ENCODE results near the gene MTOR. TPM values are rescaled to one million over a fixed set of nuclear protein-coding genes. Genes with fewer than 3 reads are reported as not detected.
"Not testable (repeated sequence)": the region's sequence is repeated elsewhere in the genome, so short reads cannot be mapped to it uniquely, and the experiment has no call there.

Gene MTOR
- total RNA-seq, 1 donor from 2014 or later = 53.0 TPM

DNA sequence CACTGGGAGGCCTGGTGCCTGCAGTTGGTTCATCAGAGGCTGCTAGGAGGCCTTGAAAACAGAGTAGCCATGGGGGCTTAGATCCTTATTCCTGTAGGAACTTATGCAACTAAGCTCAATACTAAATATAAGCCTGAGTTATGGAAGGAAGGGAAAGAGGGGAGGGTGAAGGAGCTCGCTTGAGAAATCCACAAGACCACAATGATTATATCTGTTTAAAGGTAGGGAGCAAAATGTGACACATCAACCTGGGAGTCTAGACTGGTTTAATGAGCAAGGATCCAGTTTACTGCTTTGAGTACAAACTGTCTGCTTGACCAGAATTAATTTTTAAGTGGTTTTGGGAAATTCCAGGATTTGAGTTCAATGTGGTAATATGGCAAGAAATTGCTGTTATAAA, 93.6 kb downstream of the MTOR start:
- Mint-ChIP-seq H3K4me3 (no peak overlapping the region), H3K4me1 (ENCODE audit: unreplicated experiment) (peaks cover 4% of the 10 kb centered on the region), H3K36me3 (peaks cover 8% of the 10 kb centered on the region), H3K9me3 (no peaks in the 10 kb centered on the region), H3K27ac (no peak overlapping the region), H3K27me3 (no peaks in the 10 kb centered on the region)
- DNase-seq (ENCODE audit: extremely low spot score, unreplicated experiment) = no peak
- TF ChIP-seq CTCF (conservative IDR thresholded peaks at IDR 0.05) = no peak

GRCh38 chr1:11166744-11167143, 95.6 kb downstream of the MTOR start:
- not testable (repeated sequence) for H3K27ac Mint-ChIP-seq; H3K4me3 Mint-ChIP-seq; DNase-seq (ENCODE audit: extremely low spot score, unreplicated experiment); H3K9me3 Mint-ChIP-seq; H3K4me1 Mint-ChIP-seq (ENCODE audit: unreplicated experiment); H3K27me3 Mint-ChIP-seq
- peaks cover 18% of the 10 kb centered on the region for H3K36me3 Mint-ChIP-seq

DNA sequence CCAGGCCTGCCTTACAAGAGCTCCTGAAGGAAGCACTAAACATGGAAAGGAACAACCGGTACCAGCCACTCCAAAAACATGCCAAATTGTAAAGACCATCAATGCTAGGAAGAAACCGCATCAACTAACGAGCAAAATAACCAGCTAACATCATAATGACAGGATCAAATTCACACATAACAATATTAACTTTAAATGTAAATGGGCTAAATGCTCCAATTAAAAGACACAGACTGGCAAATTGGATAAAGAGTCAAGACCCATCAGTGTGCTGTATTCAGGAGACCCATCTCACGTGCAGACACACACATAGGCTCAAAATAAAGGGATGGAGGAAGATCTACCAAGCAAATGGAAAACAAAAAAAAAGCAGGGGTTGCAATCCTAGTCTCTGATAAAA, 99.6 kb downstream of the MTOR start:
- not testable (repeated sequence) for H3K9me3 Mint-ChIP-seq, H3K27me3 Mint-ChIP-seq

DNA sequence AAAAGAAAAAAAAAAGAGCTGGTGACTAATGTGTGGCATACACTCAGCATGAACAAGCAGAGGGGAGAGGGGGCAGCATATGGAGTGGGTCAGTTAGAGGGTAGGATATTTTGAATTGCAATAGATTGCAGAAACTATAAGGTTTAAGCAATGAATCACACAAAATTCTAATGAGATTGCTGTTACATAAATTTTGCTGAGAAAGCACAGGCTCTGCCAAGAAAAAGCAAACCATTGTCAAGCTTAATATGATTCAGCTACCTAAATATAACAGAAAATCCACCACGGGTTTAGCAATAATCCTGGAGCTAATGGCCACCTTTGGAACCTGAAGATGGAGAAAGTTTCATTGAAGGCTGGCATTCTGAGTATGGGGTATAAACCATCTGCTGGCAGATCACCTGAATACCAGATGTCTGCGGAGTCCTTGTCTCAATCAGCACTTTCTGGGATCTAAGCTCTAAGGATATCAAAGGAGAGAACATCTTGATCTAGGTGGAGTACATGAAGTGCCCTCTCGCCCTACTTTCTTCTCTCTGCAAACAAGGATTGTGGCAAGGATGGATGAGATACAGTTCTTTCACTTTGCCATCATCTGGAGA, 103.5 kb downstream of the MTOR start:
- Mint-ChIP-seq H3K27me3 (no peaks in the 10 kb centered on the region), H3K27ac (no peak overlapping the region), H3K9me3 (no peaks in the 10 kb centered on the region), H3K4me3 (no peak overlapping the region), H3K36me3 (peaks cover 26% of the 10 kb centered on the region), H3K4me1 (ENCODE audit: unreplicated experiment) (peaks cover 13% of the 10 kb centered on the region)
- DNase-seq (ENCODE audit: extremely low spot score, unreplicated experiment) = no peak
- TF ChIP-seq CTCF (conservative IDR thresholded peaks at IDR 0.05) = no peak

More for the DNA sequence above, 99.6 kb downstream of the MTOR start:
- H3K36me3 Mint-ChIP-seq = peaks cover 27% of the 10 kb centered on the region
- not testable (repeated sequence) for H3K4me3 Mint-ChIP-seq; H3K27ac Mint-ChIP-seq; H3K4me1 Mint-ChIP-seq (ENCODE audit: unreplicated experiment); DNase-seq (ENCODE audit: extremely low spot score, unreplicated experiment)

- H3K9me3 Mint-ChIP-seq = no peaks in the 10 kb centered on the region
- peaks cover 22% of the 10 kb centered on the region for H3K36me3 Mint-ChIP-seq
- no peak for DNase-seq (ENCODE audit: extremely low spot score, unreplicated experiment)
- H3K27ac Mint-ChIP-seq = no peak overlapping the region
- peaks cover 13% of the 10 kb centered on the region for H3K4me1 Mint-ChIP-seq (ENCODE audit: unreplicated experiment)
- H3K4me3 Mint-ChIP-seq = no peak overlapping the region
- no peak for TF ChIP-seq CTCF (conservative IDR thresholded peaks at IDR 0.05)
- H3K27me3 Mint-ChIP-seq = no peaks in the 10 kb centered on the region
Measured at GRCh38 chr1:11158291-11158690, 104.1 kb downstream of the MTOR start.

DNA sequence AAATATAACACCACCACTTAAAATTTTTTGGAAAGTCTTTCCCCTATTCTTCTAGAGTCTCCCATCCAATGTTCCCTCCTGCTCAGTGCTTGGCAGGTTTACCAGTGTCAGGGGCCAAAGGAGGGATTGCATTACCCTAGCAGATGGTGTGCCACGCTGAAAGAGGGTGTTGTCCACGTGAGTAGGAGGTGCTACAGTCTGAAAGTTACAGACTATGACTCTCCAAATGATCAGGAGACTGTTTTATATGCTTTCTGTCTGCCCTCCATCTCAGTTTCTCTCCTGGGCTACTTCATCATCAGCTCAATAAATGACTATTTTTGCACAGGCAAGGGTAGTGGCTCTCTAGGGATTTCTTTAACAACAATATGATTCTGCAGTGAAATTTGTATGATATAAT, 104.5 kb downstream of the MTOR start:
- DNase-seq (ENCODE audit: extremely low spot score, unreplicated experiment) = no peak
- no peaks in the 10 kb centered on the region for H3K27me3 Mint-ChIP-seq
- no peak overlapping the region for H3K4me3 Mint-ChIP-seq
- no peak overlapping the region for H3K27ac Mint-ChIP-seq
- H3K36me3 Mint-ChIP-seq = peaks cover 25% of the 10 kb centered on the region
- H3K4me1 Mint-ChIP-seq (ENCODE audit: unreplicated experiment) = peaks cover 15% of the 10 kb centered on the region
- H3K9me3 Mint-ChIP-seq = no peaks in the 10 kb centered on the region
- TF ChIP-seq CTCF (conservative IDR thresholded peaks at IDR 0.05) = no peak

- H3K4me3 Mint-ChIP-seq = no peak overlapping the region
- DNase-seq (ENCODE audit: extremely low spot score, unreplicated experiment) = no peak
- no peak for TF ChIP-seq CTCF (conservative IDR thresholded peaks at IDR 0.05)
- no peaks in the 10 kb centered on the region for H3K9me3 Mint-ChIP-seq
- peaks cover 26% of the 10 kb centered on the region for H3K36me3 Mint-ChIP-seq
- peaks cover 18% of the 10 kb centered on the region for H3K4me1 Mint-ChIP-seq (ENCODE audit: unreplicated experiment)
- no peaks in the 10 kb centered on the region for H3K27me3 Mint-ChIP-seq
- no peak overlapping the region for H3K27ac Mint-ChIP-seq
Measured at GRCh38 chr1:11157394-11157793, 105.0 kb downstream of the MTOR start.

Measured in type B pancreatic cell (in vitro differentiated cells).